B cell (primary cell): Measurements from ENCODE around the gene GALR1.

Source experiments
- EZH2 ChIP-seq: IDR thresholded peaks from 2 replicates; pipeline ENCODE4 v1.6.1; 2012; ENCODE audit warnings: borderline replicate concordance, low read depth, mild to moderate bottlenecking, moderate library complexity, low read length; ENCODE audit not compliant: insufficient read depth, poor library complexity, severe bottlenecking
- TF ChIP-seq, protein P1 (sequence below): fragments of 200-600 bp; IDR thresholded peaks from one replicate; pipeline ENCODE4 v1.8.0; 2022; ENCODE audit warnings: antibody characterized with exemption, mild to moderate bottlenecking

DNA sequence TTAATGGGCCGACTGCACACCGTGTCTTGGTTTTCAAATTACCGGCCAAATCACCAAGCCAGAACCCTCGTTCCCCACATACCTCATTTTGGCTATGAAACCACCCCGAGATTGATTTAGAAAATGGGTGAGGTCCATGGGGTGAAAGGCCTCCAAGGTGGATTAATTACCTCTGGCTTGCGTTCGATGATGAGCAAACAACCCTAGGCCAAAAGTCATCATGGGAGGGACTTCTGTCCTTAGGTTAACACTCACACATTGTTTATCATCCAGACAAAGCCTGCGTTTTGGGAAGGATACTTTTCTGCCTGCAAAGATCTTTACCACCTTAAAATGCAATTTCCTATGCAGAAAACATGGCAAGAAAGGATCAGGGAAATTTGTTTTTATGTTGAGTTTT, 48.5 kb downstream of the GALR1 start:
- TF ChIP-seq, protein P1, sequence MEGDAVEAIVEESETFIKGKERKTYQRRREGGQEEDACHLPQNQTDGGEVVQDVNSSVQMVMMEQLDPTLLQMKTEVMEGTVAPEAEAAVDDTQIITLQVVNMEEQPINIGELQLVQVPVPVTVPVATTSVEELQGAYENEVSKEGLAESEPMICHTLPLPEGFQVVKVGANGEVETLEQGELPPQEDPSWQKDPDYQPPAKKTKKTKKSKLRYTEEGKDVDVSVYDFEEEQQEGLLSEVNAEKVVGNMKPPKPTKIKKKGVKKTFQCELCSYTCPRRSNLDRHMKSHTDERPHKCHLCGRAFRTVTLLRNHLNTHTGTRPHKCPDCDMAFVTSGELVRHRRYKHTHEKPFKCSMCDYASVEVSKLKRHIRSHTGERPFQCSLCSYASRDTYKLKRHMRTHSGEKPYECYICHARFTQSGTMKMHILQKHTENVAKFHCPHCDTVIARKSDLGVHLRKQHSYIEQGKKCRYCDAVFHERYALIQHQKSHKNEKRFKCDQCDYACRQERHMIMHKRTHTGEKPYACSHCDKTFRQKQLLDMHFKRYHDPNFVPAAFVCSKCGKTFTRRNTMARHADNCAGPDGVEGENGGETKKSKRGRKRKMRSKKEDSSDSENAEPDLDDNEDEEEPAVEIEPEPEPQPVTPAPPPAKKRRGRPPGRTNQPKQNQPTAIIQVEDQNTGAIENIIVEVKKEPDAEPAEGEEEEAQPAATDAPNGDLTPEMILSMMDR, result no peak
- TF ChIP-seq EZH2, result no peak
